GM12878 (cell line): Measurements from ENCODE around the gene PSRC1. TPM values are rescaled to one million over a fixed set of nuclear protein-coding genes. Genes with fewer than 3 reads are reported as not detected.

Experiments used
- ATAC-seq: fragments of 200-7000 bp; cut with Tn5 transposase; 3 replicates; pipeline ENCODE4 v1.9.1; 2020; ENCODE audit warnings: mild to moderate bottlenecking, moderate library complexity
- BruUV-seq: library from RNA; stranded (reverse); fragments of 400-500 nt; replicated peaks from 2 replicates; lab custom pipeline; 2021; lab: Mats Ljungman, UMichigan
- CTCF ChIA-PET: fragments of 300-600 bp; sonication (Branson Sonifier 250); formaldehyde crosslinking; extraction: SDS; loops from one replicate; lab custom pipeline; 2021; ENCODE audit warnings: inconsistent platforms; lab: Yijun Ruan, JAX
- POLR2A ChIA-PET: fragments of 350-600 bp; formaldehyde crosslinking; extraction: SDS; loops from one replicate; lab custom pipeline; 2021; ENCODE audit warnings: inconsistent platforms; lab: Charles Lee
- RAD21 ChIA-PET: fragments of 300-600 bp; sonication (Branson Sonifier 250); formaldehyde crosslinking; loops from one replicate; lab custom pipeline; 2023; ENCODE audit warnings: antibody characterized with exemption; ENCODE audit not compliant: unreplicated experiment; lab: Charles Lee
- SMC1A ChIA-PET: fragments of 300-600 bp; sonication (Branson Sonifier 250); formaldehyde crosslinking; loops from one replicate; lab custom pipeline; 2023; ENCODE audit not compliant: unreplicated experiment, uncharacterized antibody; lab: Charles Lee
- DNase-seq: peaks from one replicate; pipeline ENCODE4 v3.0.0-alpha.2; 2011; ENCODE audit warnings: low read depth, low spot score
- FAIRE-seq: peaks from 3 replicates; lab custom pipeline; 2011; peaks lifted over from hg19 to GRCh38; lab: Jason Lieb, UNC
- H2AFZ ChIP-seq: 2 replicates; pipeline ENCODE4 v1.6.0; 2011; ENCODE audit warnings: low read depth, low read length, control low read depth; ENCODE audit not compliant: control insufficient read depth
- H3K27ac ChIP-seq: 2 replicates; pipeline ENCODE4 v1.5.1; 2011; ENCODE audit warnings: control low read depth; ENCODE audit not compliant: control insufficient read depth, insufficient read depth
- H3K27me3 ChIP-seq, 2 experiments: replicated peaks in 1 of 2; 2 replicates each; pipeline versions ENCODE4 v1.6.0 to v1.6.1; 2011; ENCODE audit warnings: low read length in 1 of 2; ENCODE audit not compliant: control insufficient read depth in 2 of 2, insufficient read depth in 2 of 2
- H3K36me3 ChIP-seq, 2 experiments: 2 replicates each; pipeline ENCODE4 v1.5.1; 2011; ENCODE audit warnings: low read length in 1 of 2; ENCODE audit not compliant: control insufficient read depth in 2 of 2, insufficient read depth in 2 of 2
- H3K4me1 ChIP-seq: 2 replicates; pipeline ENCODE4 v1.6.1; 2011; ENCODE audit warnings: mild to moderate bottlenecking, low read length, moderate library complexity, mixed read lengths; ENCODE audit not compliant: control insufficient read depth, insufficient read depth
- H3K4me2 ChIP-seq: 2 replicates; pipeline ENCODE4 v1.6.0; 2011; ENCODE audit warnings: control low read depth; ENCODE audit not compliant: control insufficient read depth, insufficient read depth
- H3K4me3 ChIP-seq: fragments of 200-600 bp; sonication (generic); 2 replicates; pipeline ENCODE4 v1.5.1; 2016
- H3K79me2 ChIP-seq: 2 replicates; pipeline ENCODE4 v1.6.0; 2011; ENCODE audit warnings: low read length; ENCODE audit not compliant: control insufficient read depth, insufficient read depth
- H3K9ac ChIP-seq: 2 replicates; pipeline ENCODE4 v1.8.0; 2011; ENCODE audit warnings: low read length, control low read depth, mixed read lengths; ENCODE audit not compliant: control insufficient read depth, insufficient read depth
- H3K9me3 ChIP-seq: replicated peaks from 3 replicates; pipeline ENCODE4 v1.5.1; 2011; ENCODE audit warnings: mild to moderate bottlenecking, low read length; ENCODE audit not compliant: control insufficient read depth, insufficient read depth
- H4K20me1 ChIP-seq: 2 replicates; pipeline ENCODE4 v1.6.0; 2011; ENCODE audit not compliant: control insufficient read depth, insufficient read depth
- MEF2B ChIP-seq: fragments of 450-650 bp; IDR thresholded peaks from 2 replicates; pipeline ENCODE4 v1.6.1; 2018; ENCODE audit warnings: mild to moderate bottlenecking, moderate library complexity; ENCODE audit not compliant: partially characterized antibody, poor library complexity, severe bottlenecking
- MYC ChIP-seq: IDR thresholded peaks from 2 replicates; pipeline ENCODE4 v1.6.1; 2011; ENCODE audit warnings: mild to moderate bottlenecking, low read length, moderate library complexity, inconsistent platforms; ENCODE audit not compliant: insufficient read depth, insufficient replicate concordance, insufficient read length, severe bottlenecking
- PAX5 ChIP-seq: IDR thresholded peaks from 2 replicates; pipeline ENCODE4 v1.6.1; 2011; ENCODE audit warnings: low read depth, low read length, borderline replicate concordance
- POLR2A ChIP-seq: IDR thresholded peaks from 2 replicates; pipeline ENCODE4 v1.6.1; 2011; ENCODE audit warnings: low read depth, mild to moderate bottlenecking, low read length
- SMC3 ChIP-seq: IDR thresholded peaks from 2 replicates; pipeline ENCODE4 v1.6.1; 2011; ENCODE audit warnings: low read length, improper control_type of control experiment, borderline replicate concordance
- SREBF1 ChIP-seq: IDR thresholded peaks from 2 replicates; pipeline ENCODE4 v1.6.1; 2012; ENCODE audit warnings: mild to moderate bottlenecking, low read length
- ZNF217 ChIP-seq: fragments of 450-650 bp; IDR thresholded peaks from 2 replicates; pipeline ENCODE4 v1.6.1; 2017; ENCODE audit warnings: antibody characterized with exemption, mild to moderate bottlenecking
- ZNF274 ChIP-seq: IDR thresholded peaks from one replicate; pipeline ENCODE4 v1.8.0; 2011; ENCODE audit not compliant: insufficient read length, insufficient read depth
- WGBS: methylation state at CpG from one replicate; pipeline ENCODE4 v1.1.6; 2016; ENCODE audit warnings: low lambda C conversion rate; ENCODE audit not compliant: insufficient replicate concordance, insufficient coverage; ENCODE audit errors: missing lambda C conversion rate; 5-methylcytosine and 5-hydroxymethylcytosine counted together
- in situ Hi-C: fragments of 300-500 bp; cut with MboI; formaldehyde crosslinking; loops from 9 replicates; pipeline ENCODE4 v1.14.3; 2018; ENCODE audit warnings: mixed read lengths
- intact Hi-C: fragments of 100-400 bp; cut with micrococcal nuclease; formaldehyde crosslinking; loops from one replicate; pipeline ENCODE4 v1.14.2; 2022; ENCODE audit not compliant: unreplicated experiment
- polyA plus RNA-seq, 11 experiments: library from polyadenylated mRNA; depleted of rRNA in 4 of 11; unstranded in 6 of 11; stranded (reverse) in 5 of 11; fragments of >200 nt; fragmentation: Nextera tagmentation in 4 of 11; fragmentation: Illumina TruSeq in 1 of 11; extraction: Ambion mirVana in 4 of 11; extraction: Trizol in 1 of 11; gene quantifications; 1 replicate in 1 of 11; 2 replicates in 10 of 11; pipeline versions ENCODE4 v1.2.1 to v1.2.3, GENCODE V29; 2011 to 2016; ENCODE audit warnings: inconsistent platforms in 2 of 11, missing spikeins in 2 of 11, low read depth in 1 of 11
- total RNA-seq, 4 experiments: library from RNA; depleted of rRNA in 3 of 4; stranded (reverse); fragments of >200 nt in 3 of 4; fragmentation: Illumina TruSeq in 1 of 4; extraction: Trizol in 1 of 4; gene quantifications; 2 replicates each; pipeline versions ENCODE4 v1.2.1 to v1.2.3, GENCODE V29; 2013 to 2021
- TF ChIP-seq, protein P1 (sequence below): fragments of 450-650 bp; IDR thresholded peaks from 2 replicates; pipeline ENCODE4 v1.6.1; 2018; ENCODE audit warnings: mild to moderate bottlenecking, low read depth, moderate library complexity; ENCODE audit not compliant: partially characterized antibody

PSRC1 gene
- total and polyA plus RNA-seq, 10 of the 15 experiments (the other 5 are each of a cell fraction or from before 2014, with no cell fraction given), result 1.2 to 11.8 (median 4.9) TPM

DNA sequence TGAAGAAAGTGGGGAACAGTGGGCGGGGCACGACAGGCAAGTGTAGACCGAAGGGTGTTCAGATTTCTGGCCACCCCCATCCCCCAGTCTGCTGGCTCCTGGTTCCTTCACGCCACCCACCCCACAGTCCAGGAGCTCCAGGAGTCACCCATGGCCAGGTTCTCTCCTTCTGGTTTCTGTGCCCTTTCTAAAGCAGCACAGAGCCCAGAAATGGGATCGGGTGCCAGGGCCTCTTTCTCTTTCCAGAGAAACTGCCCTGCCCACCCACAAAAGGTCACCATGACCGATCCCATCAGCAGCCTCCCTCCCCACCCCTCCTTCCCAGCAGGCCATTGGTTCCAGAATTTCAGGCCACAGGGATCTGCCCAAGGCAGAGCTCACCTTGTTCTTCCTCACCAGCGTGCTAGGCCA is 36.8 kb downstream of the PSRC1 start:
- Histone ChIP-seq H3K79me2 (no peaks in the 10 kb centered on the region), H3K4me1 (no peaks in the 10 kb centered on the region)
- FAIRE-seq, result no peak
- ChIA-PET POLR2A (no interaction called here), SMC1A (no interaction called here), CTCF (no interaction called here), RAD21 (no interaction called here)
- intact Hi-C loops, result no loop called here
- BruUV-seq, result no TSS peak
- WGBS, result 45% methylated on average over 7 of the region's 7 CpGs
- TF ChIP-seq ZNF217 (no peak), POLR2A (no peak), SMC3 (no peak), MEF2B (no peak), SREBF1 (no peak), ZNF274 (no peak), PAX5 (no peak), MYC (no peak)
- TF ChIP-seq, protein P1, sequence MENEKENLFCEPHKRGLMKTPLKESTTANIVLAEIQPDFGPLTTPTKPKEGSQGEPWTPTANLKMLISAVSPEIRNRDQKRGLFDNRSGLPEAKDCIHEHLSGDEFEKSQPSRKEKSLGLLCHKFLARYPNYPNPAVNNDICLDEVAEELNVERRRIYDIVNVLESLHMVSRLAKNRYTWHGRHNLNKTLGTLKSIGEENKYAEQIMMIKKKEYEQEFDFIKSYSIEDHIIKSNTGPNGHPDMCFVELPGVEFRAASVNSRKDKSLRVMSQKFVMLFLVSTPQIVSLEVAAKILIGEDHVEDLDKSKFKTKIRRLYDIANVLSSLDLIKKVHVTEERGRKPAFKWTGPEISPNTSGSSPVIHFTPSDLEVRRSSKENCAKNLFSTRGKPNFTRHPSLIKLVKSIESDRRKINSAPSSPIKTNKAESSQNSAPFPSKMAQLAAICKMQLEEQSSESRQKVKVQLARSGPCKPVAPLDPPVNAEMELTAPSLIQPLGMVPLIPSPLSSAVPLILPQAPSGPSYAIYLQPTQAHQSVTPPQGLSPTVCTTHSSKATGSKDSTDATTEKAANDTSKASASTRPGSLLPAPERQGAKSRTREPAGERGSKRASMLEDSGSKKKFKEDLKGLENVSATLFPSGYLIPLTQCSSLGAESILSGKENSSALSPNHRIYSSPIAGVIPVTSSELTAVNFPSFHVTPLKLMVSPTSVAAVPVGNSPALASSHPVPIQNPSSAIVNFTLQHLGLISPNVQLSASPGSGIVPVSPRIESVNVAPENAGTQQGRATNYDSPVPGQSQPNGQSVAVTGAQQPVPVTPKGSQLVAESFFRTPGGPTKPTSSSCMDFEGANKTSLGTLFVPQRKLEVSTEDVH, result no peak
- TF ChIP-seq, all 136 proteins: peak for 0
- Histone ChIP-seq H2AFZ (no peak overlapping the region), H3K9ac (no peak overlapping the region), H4K20me1 (no peaks in the 10 kb centered on the region), H3K27me3 (peaks cover 1 to 4% of the 10 kb centered on the region in 2 experiments; a peak in 3 of 4 replicates), H3K36me3 (no peaks in the 10 kb centered on the region), H3K4me2 (no peak overlapping the region), H3K9me3 (no peaks in the 10 kb centered on the region), H3K27ac (no peak overlapping the region), H3K4me3 (no peak overlapping the region)
- in situ Hi-C loops, result no loop called here
- DNase-seq, result no peak
- ATAC-seq, result no peak
